Measurements from ENCODE around the gene STK40.

The STK40 gene

DNA sequence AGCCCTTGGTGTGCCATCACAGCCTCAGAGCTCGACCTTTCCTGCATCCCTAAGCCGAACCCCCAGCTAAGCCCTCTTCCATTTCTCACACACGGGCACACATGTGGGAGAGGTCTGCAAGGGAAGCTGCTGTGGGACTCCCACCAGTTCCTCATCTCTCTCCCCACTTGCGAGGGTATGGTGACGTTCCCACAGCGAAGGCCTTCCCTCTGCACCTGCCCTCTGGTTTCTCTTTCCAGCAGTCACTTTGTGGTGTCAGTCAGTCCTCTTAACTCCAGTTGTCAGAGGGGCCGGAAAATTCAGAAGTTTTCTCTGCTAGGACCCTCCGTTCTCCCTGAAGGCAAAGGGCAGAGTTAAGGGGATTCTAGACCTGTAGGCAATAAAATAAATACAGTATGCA lies 5.5 kb upstream of the STK40 start:
- no peak overlapping the region for H3K4me3 ChIP-seq (ENCODE audit: low read depth, low read length)
- TF ChIP-seq, protein P1, sequence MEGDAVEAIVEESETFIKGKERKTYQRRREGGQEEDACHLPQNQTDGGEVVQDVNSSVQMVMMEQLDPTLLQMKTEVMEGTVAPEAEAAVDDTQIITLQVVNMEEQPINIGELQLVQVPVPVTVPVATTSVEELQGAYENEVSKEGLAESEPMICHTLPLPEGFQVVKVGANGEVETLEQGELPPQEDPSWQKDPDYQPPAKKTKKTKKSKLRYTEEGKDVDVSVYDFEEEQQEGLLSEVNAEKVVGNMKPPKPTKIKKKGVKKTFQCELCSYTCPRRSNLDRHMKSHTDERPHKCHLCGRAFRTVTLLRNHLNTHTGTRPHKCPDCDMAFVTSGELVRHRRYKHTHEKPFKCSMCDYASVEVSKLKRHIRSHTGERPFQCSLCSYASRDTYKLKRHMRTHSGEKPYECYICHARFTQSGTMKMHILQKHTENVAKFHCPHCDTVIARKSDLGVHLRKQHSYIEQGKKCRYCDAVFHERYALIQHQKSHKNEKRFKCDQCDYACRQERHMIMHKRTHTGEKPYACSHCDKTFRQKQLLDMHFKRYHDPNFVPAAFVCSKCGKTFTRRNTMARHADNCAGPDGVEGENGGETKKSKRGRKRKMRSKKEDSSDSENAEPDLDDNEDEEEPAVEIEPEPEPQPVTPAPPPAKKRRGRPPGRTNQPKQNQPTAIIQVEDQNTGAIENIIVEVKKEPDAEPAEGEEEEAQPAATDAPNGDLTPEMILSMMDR (IDR thresholded peaks at IDR 0.05; ENCODE audit: borderline replicate concordance, insufficient read depth, low read depth, low read length): no peak

DNA sequence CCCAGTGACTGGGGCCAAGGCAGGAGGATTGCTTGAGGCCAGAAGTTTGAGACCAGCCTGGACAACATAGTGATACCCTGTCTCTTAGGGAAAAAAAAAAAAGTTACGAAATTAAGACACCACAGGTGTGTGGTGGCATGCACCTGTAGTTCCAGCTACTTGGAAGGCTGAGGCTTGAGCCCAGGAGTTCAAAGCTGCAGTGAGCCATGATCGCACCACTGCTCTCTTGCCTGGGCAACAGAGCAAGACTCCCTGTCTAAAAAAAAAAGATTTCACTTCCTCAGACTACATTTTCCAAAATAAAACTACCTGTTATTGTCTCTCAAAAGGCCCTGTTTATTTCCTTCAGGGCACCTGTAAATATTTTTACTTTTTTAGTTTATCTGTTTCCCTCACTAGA lies 4.7 kb upstream of the STK40 start:
- H3K4me3 ChIP-seq (ENCODE audit: low read depth, low read length): no peak overlapping the region
- TF ChIP-seq, protein P1 (IDR thresholded peaks at IDR 0.05; ENCODE audit: borderline replicate concordance, insufficient read depth, low read depth, low read length): no peak

DNA sequence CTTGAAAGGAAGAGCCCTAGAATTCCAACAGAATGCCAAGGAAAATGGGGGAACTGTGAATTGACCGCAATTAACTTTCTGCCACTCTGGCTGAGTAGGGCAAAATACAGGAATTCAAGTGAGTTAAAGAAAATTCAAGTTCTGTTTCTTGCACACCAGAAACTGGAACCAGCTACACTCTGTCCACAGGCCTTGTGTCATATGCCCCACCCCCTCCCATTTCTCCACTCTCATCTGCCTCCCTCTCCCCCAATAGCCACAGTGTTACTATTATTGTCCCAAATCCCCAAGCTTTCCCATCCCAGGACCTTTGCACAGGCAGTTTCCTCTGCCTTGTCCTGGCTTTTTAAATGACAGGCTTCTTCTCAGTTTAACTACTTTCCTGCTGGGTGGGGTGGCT lies 4.3 kb upstream of the STK40 start:
- no peak overlapping the region for H3K4me3 ChIP-seq (ENCODE audit: low read depth, low read length)
- TF ChIP-seq, protein P1 (IDR thresholded peaks at IDR 0.05; ENCODE audit: borderline replicate concordance, insufficient read depth, low read depth, low read length): no peak

DNA sequence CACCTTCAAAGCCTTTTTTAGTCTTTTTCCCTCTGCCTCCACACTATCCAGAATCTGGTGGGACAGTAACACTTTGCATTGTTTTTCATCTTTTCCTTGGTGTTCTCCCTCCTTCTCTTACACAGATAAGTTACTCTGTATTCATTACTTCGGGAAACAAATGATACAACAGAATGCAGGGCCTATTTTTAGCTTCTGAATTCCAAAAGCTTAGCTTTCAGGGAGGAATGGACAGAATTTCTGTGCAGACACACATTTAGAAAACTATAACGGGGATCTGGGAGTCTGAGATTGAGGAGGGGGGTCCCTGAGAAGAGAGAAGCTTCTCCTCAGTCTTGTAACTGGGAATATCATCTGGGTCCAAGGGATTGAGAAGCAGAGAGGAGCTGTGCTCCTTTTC lies 3.5 kb upstream of the STK40 start:
- H3K4me3 ChIP-seq (ENCODE audit: low read depth, low read length): no peak overlapping the region
- TF ChIP-seq, protein P1 (IDR thresholded peaks at IDR 0.05; ENCODE audit: borderline replicate concordance, insufficient read depth, low read depth, low read length): no peak

GRCh38 chr1:36387141-36387949 lies 1.6 kb upstream of the STK40 start:
- TF ChIP-seq, protein P1 (IDR thresholded peaks at IDR 0.05; ENCODE audit: borderline replicate concordance, insufficient read depth, low read depth, low read length): no peak
- H3K4me3 ChIP-seq (ENCODE audit: low read depth, low read length): no peak overlapping the region

DNA sequence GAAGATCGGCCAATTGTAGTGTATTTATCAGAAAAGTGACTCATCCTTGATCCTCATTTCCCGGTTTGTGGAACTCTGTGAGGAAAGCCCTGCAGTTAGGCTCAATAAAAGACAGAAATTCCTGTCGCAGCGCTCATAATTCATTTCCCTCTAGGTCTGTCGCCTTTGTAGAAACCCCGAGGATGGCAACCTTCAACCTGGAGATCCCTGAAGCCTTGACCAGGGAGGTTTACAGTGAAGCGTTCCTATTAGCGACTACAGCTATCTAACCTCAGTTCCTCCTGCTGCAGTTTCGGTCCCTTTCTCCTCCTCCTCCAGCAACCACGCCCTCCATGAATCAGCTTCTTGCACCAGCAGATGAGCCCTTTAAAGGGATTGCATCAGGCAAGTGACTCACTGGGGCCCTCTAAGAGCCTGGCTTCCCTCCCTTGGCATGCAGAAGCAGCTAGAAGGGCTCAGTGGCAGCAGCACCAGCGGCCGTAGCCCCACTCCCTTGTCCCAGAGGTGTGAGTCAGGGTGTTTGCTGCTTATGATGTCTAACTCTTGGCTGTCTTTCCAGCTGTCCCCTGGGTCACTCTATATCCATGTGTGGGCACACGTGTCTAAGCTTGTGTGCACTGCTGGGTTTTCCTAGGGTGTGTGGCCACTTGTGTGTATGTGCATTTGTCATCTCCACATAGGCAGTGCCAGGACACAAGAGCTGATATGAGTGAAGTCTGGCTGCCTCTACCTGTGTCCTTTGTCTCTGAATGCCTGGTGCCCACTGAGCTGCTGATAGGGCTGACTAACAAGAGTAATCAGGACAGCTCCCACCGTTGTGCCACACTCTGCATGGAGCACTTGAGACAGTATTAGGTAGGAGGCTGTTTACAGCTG lies 779 bp upstream of the STK40 start:
- H3K4me3 ChIP-seq (ENCODE audit: low read depth, low read length): peak overlapping the region; percentile 54
- TF ChIP-seq, protein P1 (IDR thresholded peaks at IDR 0.05; ENCODE audit: borderline replicate concordance, insufficient read depth, low read depth, low read length): no peak

All from GM12875 (cell line).